PC-9 (cell line): Measurements from ENCODE around the gene PHF19.

Experiments
- CTCF ChIP-seq: fragments of 200-600 bp; sonication (generic); conservative IDR thresholded peaks from 2 replicates; pipeline ENCODE4 v1.6.1; 2017; ENCODE audit warnings: mixed run types, antibody characterized with exemption, mild to moderate bottlenecking, moderate library complexity
- EZH2 ChIP-seq: fragments of 200-600 bp; sonication (generic); IDR thresholded peaks from 2 replicates; pipeline ENCODE4 v1.8.0; 2017; ENCODE audit warnings: antibody characterized with exemption, low read depth

- no peak for TF ChIP-seq CTCF
- no peak for TF ChIP-seq EZH2
These were observed 34.4 kb upstream of the PHF19 start for GRCh38 chr9:120911295-120911837.
